Activated T-cell treated with anti-CD3 and anti-CD28 coated beads, Interleukin-2, amount 50 U/mL, for 48 hours (primary cell): Measurements from ENCODE around the gene PALLD.

ENCODE experiments used
- DNase-seq, 2 experiments: peaks; one replicate each; pipeline ENCODE4 v3.0.0-alpha.2; 2020

PALLD gene

DNA sequence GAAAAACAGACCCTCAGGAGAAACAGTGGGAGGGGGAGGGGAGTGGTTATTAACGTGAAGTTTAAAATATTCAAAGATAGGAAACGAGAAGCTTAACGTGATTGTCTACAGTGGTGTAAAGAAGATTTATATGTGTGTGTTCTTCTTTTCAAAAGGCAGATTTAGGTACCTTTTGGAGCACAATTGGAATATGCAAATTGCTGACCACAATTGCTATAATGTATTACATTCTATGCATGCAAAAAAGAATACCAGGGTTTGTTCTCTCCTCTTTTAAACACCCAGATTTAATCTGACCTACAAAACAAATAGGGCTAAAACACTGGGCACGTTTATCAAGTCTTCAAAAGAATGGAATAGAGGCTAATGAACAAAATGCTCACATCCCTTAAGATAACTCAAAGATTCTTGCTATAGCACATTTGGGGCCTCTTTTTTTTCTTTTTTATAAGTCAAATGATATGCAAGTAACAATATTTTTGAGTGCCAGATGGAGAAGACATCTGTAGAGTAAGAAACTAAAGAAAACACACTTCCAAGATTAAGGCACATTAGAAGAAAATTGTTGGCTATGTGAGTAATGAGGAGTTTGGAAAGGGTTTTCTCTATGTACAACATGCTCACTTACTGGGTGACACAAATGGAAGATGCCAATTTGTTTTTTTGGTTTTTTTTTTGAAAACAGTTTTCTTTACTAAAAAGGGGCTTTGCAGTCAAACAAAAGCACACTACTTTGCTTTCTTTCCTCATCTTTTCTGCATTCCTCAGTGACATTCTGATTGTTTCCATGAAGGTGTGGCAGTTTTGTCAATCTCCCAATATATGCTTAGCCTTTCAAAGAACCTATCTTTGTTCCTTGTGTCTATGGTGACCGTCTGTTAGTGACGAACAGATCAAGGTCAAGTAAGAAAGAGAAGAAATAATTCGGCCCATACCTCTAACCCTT, 240.3 kb downstream of the PALLD start:
- no peak for DNase-seq

DNA sequence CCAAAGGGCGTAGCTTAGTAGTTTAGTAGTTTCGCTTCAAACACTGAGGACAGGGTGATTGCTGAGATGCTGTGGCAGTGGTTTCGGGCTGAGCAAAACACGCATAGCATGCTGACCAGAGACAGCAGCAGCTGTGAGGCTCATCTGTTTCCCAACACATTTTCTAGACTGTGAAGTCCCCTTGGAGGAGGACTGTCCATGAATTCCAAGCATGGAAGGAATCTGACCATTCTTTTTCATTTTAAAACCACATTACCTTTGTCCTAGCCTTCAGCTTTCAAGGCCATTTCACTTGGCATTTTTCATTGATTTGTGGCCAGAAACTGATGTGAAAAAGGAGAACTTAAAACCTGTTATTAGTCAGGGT, 240.9 kb downstream of the PALLD start:
- no peak for DNase-seq

GRCh38 chr4:168739886-168740285, 243.0 kb downstream of the PALLD start:
- DNase-seq, result no peak

- DNase-seq, result no peak
Observed at GRCh38 chr4:168740691-168741090, 243.8 kb downstream of the PALLD start.

GRCh38 chr4:168741281-168742173, 244.7 kb downstream of the PALLD start:
- no peak for DNase-seq

DNA sequence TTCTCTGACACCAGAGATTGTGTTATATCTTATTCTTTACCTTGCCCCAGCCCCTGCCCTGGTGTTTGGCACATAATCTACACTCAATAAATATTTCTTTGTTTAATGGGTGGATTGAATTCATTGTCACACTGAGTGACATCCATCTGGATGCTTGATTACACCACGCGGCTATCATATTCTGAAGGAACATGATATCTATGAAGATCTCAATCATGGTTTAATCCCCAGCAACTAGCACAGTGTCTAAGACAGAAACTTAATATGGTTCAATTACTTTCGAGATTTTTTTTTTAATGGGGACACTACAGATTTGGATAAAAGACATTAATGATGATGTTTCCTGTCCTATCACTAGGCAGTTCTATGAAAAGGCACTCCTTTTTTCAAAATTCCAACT, 246.3 kb downstream of the PALLD start:
- no peak for DNase-seq

DNA sequence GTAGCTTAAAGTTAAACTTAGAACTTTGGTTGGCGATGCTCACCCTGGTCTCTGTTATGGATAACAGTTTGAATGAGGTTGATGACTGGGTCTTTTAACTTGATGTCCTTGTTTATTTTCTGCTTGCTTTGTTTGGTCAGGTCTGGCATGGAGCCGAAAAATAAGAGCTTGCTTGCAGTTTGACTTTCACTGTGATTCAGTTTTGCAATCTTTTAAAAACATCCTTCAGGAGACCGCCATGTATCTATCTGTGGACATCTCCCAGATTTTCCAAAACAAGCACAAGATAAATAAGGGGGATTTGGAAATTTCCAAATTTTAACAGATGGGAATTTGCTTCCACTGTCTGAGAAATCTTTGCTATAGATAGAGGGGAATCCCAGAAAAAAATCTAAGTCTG, 246.7 kb downstream of the PALLD start:
- DNase-seq, result no peak

GRCh38 chr4:168744021-168744420, 247.2 kb downstream of the PALLD start:
- DNase-seq, result no peak

- no peak for DNase-seq
Observed at GRCh38 chr4:168748807-168749206, 252.0 kb downstream of the PALLD start.

DNA sequence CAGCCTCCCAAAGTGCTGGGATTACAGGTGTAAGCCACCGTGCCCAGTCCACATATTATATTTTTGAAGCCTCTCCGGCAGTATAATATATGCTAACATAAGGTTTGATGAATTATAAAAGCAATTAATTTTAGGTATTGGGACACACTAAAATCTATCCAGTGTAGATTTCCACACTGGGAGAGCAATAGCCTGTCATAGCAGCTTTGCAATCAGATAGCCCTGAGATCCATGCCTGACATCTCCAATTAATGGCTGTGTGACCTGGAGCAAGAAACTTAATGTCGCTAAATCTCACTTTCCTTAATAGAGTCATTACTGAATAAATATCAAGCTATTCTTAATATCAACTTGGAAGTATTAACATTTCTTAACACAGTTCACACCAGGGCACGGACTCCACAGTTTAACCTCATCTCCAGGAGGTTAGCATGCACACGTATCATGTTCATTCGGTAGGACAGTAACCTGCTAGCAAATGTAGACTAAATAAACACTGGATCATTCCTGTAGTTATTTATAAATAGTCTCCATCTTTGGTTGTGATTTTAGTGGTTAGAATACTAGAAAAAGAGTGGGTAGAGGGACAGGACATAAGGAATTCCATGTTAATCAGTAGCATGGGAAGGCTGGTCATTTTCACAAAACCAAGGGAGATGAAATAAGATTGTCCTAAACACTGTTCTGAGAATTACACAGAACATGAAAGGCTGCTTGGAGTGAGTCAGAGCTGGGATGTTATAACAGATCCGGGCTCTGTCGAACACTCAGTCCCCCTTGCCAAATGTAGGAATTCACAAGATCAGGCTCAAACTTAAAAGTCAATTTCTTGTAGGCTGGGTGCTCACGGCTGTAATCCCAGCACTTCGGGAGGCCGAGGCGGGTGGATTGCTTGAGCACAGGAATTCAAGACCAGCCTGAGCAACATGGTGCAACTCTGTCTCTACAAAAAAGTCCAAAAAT, 254.7 kb downstream of the PALLD start:
- DNase-seq, result no peak

- no peak for DNase-seq
Observed at GRCh38 chr4:168755598-168756477, 259.0 kb downstream of the PALLD start.

DNA sequence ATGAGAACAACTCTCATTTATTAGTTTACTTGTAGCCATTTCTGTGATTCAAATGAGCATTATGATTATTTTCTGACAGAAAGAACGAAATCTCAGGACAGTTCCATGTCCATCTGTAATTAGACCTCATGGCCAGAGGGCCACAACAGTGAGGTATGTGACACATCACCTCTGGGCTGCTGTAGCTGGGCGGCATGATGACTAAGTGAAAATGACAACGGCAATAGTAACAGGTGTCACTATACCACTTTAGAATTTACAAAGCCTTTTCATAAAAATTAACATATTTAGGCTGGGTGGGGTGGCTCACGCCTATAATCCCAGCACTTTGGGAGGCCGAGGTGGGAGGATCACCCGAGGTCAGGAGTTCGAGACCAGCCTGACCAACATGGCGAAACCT, 260.6 kb downstream of the PALLD start:
- DNase-seq, result no peak

DNA sequence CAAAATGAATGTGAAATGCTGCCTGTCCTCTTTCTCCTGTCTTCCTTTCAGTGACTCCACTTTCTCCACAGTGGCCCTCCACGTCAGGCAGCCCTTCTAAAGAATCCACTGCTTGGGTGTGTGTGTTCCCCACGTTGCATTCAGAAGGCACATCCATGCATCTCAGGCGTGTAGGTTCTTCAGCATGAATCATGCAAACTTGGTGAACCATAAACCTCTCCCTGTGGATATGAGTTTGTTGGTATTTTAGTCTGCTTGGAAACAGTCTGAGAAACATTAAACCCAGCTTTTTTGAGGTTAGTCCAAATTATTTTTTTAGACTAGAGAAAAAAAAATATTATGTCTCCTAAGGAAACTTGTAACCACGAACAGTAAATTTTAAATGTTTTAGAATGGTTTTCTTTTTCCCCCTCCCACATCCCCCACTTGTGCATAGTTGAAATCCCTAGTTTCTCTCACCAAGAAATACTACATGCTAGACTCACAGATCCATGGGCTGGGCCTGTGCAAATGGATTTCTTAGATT, 261.6 kb downstream of the PALLD start:
- DNase-seq, result no peak

GRCh38 chr4:168759321-168759720, 262.5 kb downstream of the PALLD start:
- no peak for DNase-seq

- no peak for DNase-seq
Observed at GRCh38 chr4:168759959-168760527, 263.2 kb downstream of the PALLD start.

- no peak for DNase-seq
Observed at GRCh38 chr4:168761066-168761465, 264.2 kb downstream of the PALLD start.

GRCh38 chr4:168765322-168765721, 268.5 kb downstream of the PALLD start:
- DNase-seq, result no peak

DNA sequence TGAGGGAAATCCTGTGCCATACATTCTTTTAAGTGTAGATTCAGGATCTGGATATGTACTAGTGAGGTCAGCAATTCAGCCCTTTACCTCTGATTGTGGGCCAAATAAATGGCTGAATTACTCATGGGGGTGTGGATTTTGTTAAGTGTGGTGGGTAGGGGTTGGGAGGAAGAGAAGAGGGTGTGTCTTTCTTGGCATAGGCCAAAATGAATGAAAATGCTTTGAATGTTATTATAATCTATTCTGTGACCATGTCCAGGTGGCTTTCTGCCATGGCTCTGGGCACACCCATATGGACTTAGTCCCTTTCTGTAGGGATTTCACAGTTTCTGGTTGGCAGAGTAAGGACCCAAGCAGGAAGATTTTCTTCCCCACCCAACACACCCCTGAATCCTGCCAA, 268.9 kb downstream of the PALLD start:
- no peak for DNase-seq

GRCh38 chr4:168766604-168767316, 269.9 kb downstream of the PALLD start:
- DNase-seq, result no peak

- DNase-seq, result no peak
Observed at GRCh38 chr4:168769416-168769815, 272.6 kb downstream of the PALLD start.
